Measurements from ENCODE around the gene GOLGA6A.
"Not testable (repeated sequence)": the region's sequence is repeated elsewhere in the genome, so short reads cannot be mapped to it uniquely, and the experiment has no call there.

Gene GOLGA6A

GRCh38 chr15:74052271-74053260, 29.8 kb downstream of the GOLGA6A start:
- not testable (repeated sequence) for DNase-seq (ENCODE audit: low spot score)

- no peak for DNase-seq (ENCODE audit: low spot score)
Observed at GRCh38 chr15:74050556-74051234, 31.7 kb downstream of the GOLGA6A start.

- DNase-seq (ENCODE audit: low spot score), result no peak
Observed at GRCh38 chr15:74050127-74050526, 32.2 kb downstream of the GOLGA6A start.

- DNase-seq (ENCODE audit: low spot score), result no peak
Observed at GRCh38 chr15:74046275-74046674, 36.1 kb downstream of the GOLGA6A start.

- no peak for DNase-seq (ENCODE audit: low spot score)
Observed at GRCh38 chr15:74045636-74046274, 36.6 kb downstream of the GOLGA6A start.

GRCh38 chr15:74045184-74045583, 37.2 kb downstream of the GOLGA6A start:
- no peak for DNase-seq (ENCODE audit: low spot score)

- no peak for DNase-seq (ENCODE audit: low spot score)
Observed at GRCh38 chr15:74044267-74045110, 37.9 kb downstream of the GOLGA6A start.

GRCh38 chr15:74043425-74044266, 38.7 kb downstream of the GOLGA6A start:
- DNase-seq (ENCODE audit: low spot score), result no peak

GRCh38 chr15:74042603-74043424, 39.5 kb downstream of the GOLGA6A start:
- DNase-seq (ENCODE audit: low spot score), result no peak

- DNase-seq (ENCODE audit: low spot score), result no peak
Observed at GRCh38 chr15:74041777-74042435, 40.4 kb downstream of the GOLGA6A start.

- DNase-seq (ENCODE audit: low spot score), result no peak
Observed at GRCh38 chr15:74041311-74041756, 41.0 kb downstream of the GOLGA6A start.

- peak; percentile 75 for DNase-seq (ENCODE audit: low spot score)
Observed at GRCh38 chr15:74040109-74040850, 42.1 kb downstream of the GOLGA6A start.

GRCh38 chr15:74039656-74040010, 42.7 kb downstream of the GOLGA6A start:
- DNase-seq (ENCODE audit: low spot score), result no peak

- DNase-seq (ENCODE audit: low spot score), result no peak
Observed at GRCh38 chr15:74038707-74039655, 43.4 kb downstream of the GOLGA6A start.

- no peak for DNase-seq (ENCODE audit: low spot score)
Observed at GRCh38 chr15:74037171-74038117, 44.9 kb downstream of the GOLGA6A start.

Data from kidney tubule cell (primary cell).